SK-N-SH (cell line): Measurements from ENCODE around the gene SUPT4H1.

Source experiments
- FOSL2 ChIP-seq: IDR thresholded peaks from 2 replicates; pipeline ENCODE4 v1.4.0; 2012; ENCODE audit warnings: low read depth, mild to moderate bottlenecking, moderate library complexity, borderline replicate concordance
- FOXJ3 ChIP-seq: sonication (generic); formaldehyde crosslinking; IDR thresholded peaks from 2 replicates; pipeline ENCODE4 v1.5.1; 2020; ENCODE audit warnings: mild to moderate bottlenecking, missing genetic modification reagents
- GATA2 ChIP-seq: sonication (generic); formaldehyde crosslinking; IDR thresholded peaks from 2 replicates; pipeline ENCODE4 v1.5.0; 2020; ENCODE audit warnings: mild to moderate bottlenecking, missing genetic modification reagents
- SIN3A ChIP-seq: IDR thresholded peaks from 2 replicates; pipeline ENCODE4 v1.6.1; 2012; ENCODE audit warnings: low read depth, mild to moderate bottlenecking, low read length, moderate library complexity, borderline replicate concordance

DNA sequence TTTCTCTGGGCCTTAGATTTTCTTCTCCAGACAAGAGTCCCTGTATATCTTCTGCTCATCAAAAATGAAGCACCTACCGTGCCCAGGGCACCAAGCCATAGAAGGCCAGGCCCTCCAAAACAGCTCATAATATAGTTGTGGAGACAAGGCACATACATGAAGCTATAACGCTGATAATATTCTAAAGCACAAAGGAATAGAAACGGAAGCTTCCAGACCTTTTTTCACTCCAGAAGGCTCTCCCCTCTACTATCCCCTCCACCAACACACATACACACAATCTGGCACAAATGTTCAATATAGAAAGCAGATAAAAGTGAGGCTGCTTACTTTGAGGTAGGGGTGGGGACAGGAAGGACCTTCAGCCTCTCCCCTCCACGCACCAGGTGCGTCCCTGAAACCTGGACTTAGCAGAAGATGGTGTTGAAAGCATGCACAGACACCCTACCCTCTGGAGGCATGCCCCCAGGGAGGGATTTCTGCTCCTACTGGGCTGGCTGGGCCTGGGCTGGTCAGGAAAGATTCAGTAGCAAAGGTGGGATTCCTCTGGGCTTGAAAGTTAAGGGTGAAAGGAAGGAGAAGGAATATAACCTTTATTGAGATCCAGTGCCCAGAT, 14.1 kb upstream of the SUPT4H1 start:
- TF ChIP-seq SIN3A (no peak), GATA2 (CRISPR knock-in tag) (no peak), FOSL2 (no peak), FOXJ3 (no peak)
